ENCODE results near the gene AP3M1. TPM values are rescaled to one million over a fixed set of nuclear protein-coding genes. Genes with fewer than 3 reads are reported as not detected.

The AP3M1 gene
- total RNA-seq, 1 experiment from 2014 or later, result 34.4 TPM

- ChIA-PET POLR2A (no interaction called here), RAD21 (ENCODE audit: low non-redundant PET in 1 of 2, low total read pairs in 2 of 2, uncharacterized antibody in 2 of 2, unreplicated experiment in 2 of 2) (no interaction called here), CTCF (no interaction called here)
- no peak overlapping the region for H3K4me3 ChIP-seq (replicated peaks in 1 of 2; ENCODE audit: low read depth in 1 of 2, low read length in 2 of 2)
- H3K4me2 ChIP-seq (ENCODE audit: low read length), result no peak overlapping the region
- no peaks in the 10 kb centered on the region for H3K9me3 ChIP-seq (ENCODE audit: control insufficient read depth in 1 of 2, insufficient read depth in 1 of 2, low read depth in 1 of 2, low read length in 2 of 2)
- no peaks in the 10 kb centered on the region for H4K20me1 ChIP-seq (ENCODE audit: insufficient read depth)
- H3K9me2 ChIP-seq (ENCODE audit: insufficient read depth), result no peaks in the 10 kb centered on the region
- peaks cover 46 to 77% of the 10 kb centered on the region in 2 experiments for H3K36me3 ChIP-seq (ENCODE audit: control insufficient read depth in 1 of 2, insufficient read depth in 2 of 2, low read length in 2 of 2)
- DNase-seq (ENCODE audit: low read depth, low spot score) (no peak), ATAC-seq (no peak)
- intact Hi-C loops (cut with micrococcal nuclease), result no loop called here
- H2AFZ ChIP-seq (ENCODE audit: low read depth, low read length, poor library complexity, severe bottlenecking), result no peak overlapping the region
- no peak overlapping the region for H3K27ac ChIP-seq (ENCODE audit: low read depth, low read length)
- BruUV-seq (replicated peaks), result no TSS peak
- no peaks in the 10 kb centered on the region for H3K4me1 ChIP-seq (ENCODE audit: control insufficient read depth in 1 of 2, insufficient read depth in 2 of 2, low read length in 2 of 2)
- TF ChIP-seq, protein P1, sequence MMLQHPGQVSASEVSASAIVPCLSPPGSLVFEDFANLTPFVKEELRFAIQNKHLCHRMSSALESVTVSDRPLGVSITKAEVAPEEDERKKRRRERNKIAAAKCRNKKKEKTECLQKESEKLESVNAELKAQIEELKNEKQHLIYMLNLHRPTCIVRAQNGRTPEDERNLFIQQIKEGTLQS (IDR thresholded peaks at IDR 0.05), result no peak
- no peak for TF ChIP-seq EGR1 (IDR thresholded peaks at IDR 0.05; ENCODE audit: low read depth)
- no peak for TF ChIP-seq EZH2 (IDR thresholded peaks at IDR 0.05)
- TF ChIP-seq YY1 (IDR thresholded peaks at IDR 0.05; ENCODE audit: extremely low read depth, insufficient replicate concordance, low read depth, low read length), result no peak
- TF ChIP-seq ZFX (IDR thresholded peaks at IDR 0.05), result no peak
- H3K9ac ChIP-seq (ENCODE audit: low read length), result no peak overlapping the region
- H3K27me3 ChIP-seq (ENCODE audit: insufficient read depth, low read length), result no peaks in the 10 kb centered on the region
- peaks cover 5% of the 10 kb centered on the region; the same call in 1 of the 2 replicates for H3K79me2 ChIP-seq (ENCODE audit: insufficient read depth, low read length)
These were observed 53.9 kb downstream of the AP3M1 start for GRCh38 chr10:74096777-74097176.

DNA sequence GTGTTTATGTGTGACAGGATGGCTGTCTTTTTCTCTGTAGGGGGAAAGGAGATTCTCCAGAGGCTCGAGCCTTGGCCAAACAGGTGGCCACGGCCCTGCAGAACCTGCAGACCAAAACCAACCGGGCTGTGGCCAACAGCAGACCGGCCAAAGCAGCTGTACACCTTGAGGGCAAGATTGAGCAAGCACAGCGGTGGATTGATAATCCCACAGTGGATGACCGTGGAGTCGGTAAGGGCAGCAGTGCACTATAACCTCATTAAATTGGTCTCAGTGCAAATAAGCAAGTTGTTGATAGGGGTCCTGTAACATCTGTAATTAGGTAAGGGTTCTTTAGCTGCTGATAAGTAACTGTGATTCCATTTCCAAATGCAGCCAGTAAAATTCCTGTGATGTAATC lies 56.4 kb downstream of the AP3M1 start:
- H3K27ac ChIP-seq (ENCODE audit: low read depth, low read length), result no peak overlapping the region
- H3K4me2 ChIP-seq (ENCODE audit: low read length), result no peak overlapping the region
- no peak overlapping the region for H3K9ac ChIP-seq (ENCODE audit: low read length)
- peaks cover 5% of the 10 kb centered on the region; the same call in 1 of the 2 replicates for H3K79me2 ChIP-seq (ENCODE audit: insufficient read depth, low read length)
- POLR2A ChIA-PET, result no interaction called here
- no peak overlapping the region for H2AFZ ChIP-seq (ENCODE audit: low read depth, low read length, poor library complexity, severe bottlenecking)
- no peak for ATAC-seq
- H3K9me2 ChIP-seq (ENCODE audit: insufficient read depth), result no peaks in the 10 kb centered on the region
- H3K9me3 ChIP-seq (ENCODE audit: control insufficient read depth in 1 of 2, insufficient read depth in 1 of 2, low read depth in 1 of 2, low read length in 2 of 2), result no peaks in the 10 kb centered on the region
- RAD21 ChIA-PET (ENCODE audit: low non-redundant PET in 1 of 2, low total read pairs in 2 of 2, uncharacterized antibody in 2 of 2, unreplicated experiment in 2 of 2), result no interaction called here
- intact Hi-C loops (cut with micrococcal nuclease), result no loop called here
- no peak for DNase-seq (ENCODE audit: low read depth, low spot score)
- no peaks in the 10 kb centered on the region for H3K27me3 ChIP-seq (ENCODE audit: insufficient read depth, low read length)
- TF ChIP-seq JUND (IDR thresholded peaks at IDR 0.05), result no peak
- no peak for TF ChIP-seq FOSL1 (IDR thresholded peaks at IDR 0.05; ENCODE audit: low read depth)
- no peak for TF ChIP-seq CBX3 (IDR thresholded peaks at IDR 0.05; ENCODE audit: low read depth)
- TF ChIP-seq SP1 (IDR thresholded peaks at IDR 0.05; ENCODE audit: low read depth), result no peak
- no peak for TF ChIP-seq POLR2A (IDR thresholded peaks at IDR 0.05; ENCODE audit: borderline replicate concordance, extremely low read depth, insufficient read depth, insufficient read length)
- TF ChIP-seq POLR2AphosphoS5 (IDR thresholded peaks at IDR 0.05; ENCODE audit: low read depth, low read length), result no peak
- no peak for TF ChIP-seq ZBTB33 (IDR thresholded peaks at IDR 0.05; ENCODE audit: extremely low read depth, insufficient replicate concordance, low read length)
- TF ChIP-seq EZH2phosphoT487 (IDR thresholded peaks at IDR 0.05; ENCODE audit: borderline replicate concordance), result no peak
- H3K36me3 ChIP-seq (ENCODE audit: control insufficient read depth in 1 of 2, insufficient read depth in 2 of 2, low read length in 2 of 2), result peaks cover 47 to 70% of the 10 kb centered on the region in 2 experiments
- BruUV-seq (replicated peaks), result no TSS peak
- no peaks in the 10 kb centered on the region for H3K4me1 ChIP-seq (ENCODE audit: control insufficient read depth in 1 of 2, insufficient read depth in 2 of 2, low read length in 2 of 2)
- no peaks in the 10 kb centered on the region for H4K20me1 ChIP-seq (ENCODE audit: insufficient read depth)
- CTCF ChIA-PET, result no interaction called here
- H3K4me3 ChIP-seq (replicated peaks in 1 of 2; ENCODE audit: low read depth in 1 of 2, low read length in 2 of 2), result no peak overlapping the region

Measured in HCT116 (cell line).